ENCODE results near the gene FAM78B. TPM values are rescaled to one million over a fixed set of nuclear protein-coding genes. Genes with fewer than 3 reads are reported as not detected.

The FAM78B gene
- total and polyA plus RNA-seq, 4 donors, result 0.30 to 1.4 (median 0.46) TPM

- Histone ChIP-seq H3K9ac (ENCODE audit: insufficient read depth in 1 of 2, low read length in 2 of 2) (no peak overlapping the region), H3K27ac (ENCODE audit: low read depth in 1 of 2, low read length in 1 of 2) (no peak overlapping the region), H3K27me3 (ENCODE audit: control insufficient read depth in 3 of 3, insufficient read depth in 3 of 3, low read length in 2 of 3) (no peaks in the 10 kb centered on the region), H3K4me1 (ENCODE audit: control insufficient read depth in 5 of 5, insufficient read depth in 5 of 5, low read length in 5 of 5) (no peaks in the 10 kb centered on the region), H3K9me3 (ENCODE audit: control insufficient read depth in 4 of 4, insufficient read depth in 3 of 4, low read length in 3 of 4) (no peaks in the 10 kb centered on the region), H3K4me3 (no peak overlapping the region), H3K36me3 (ENCODE audit: control insufficient read depth in 4 of 4, insufficient read depth in 4 of 4, low read length in 4 of 4) (no peaks in the 10 kb centered on the region)
- no peak for DNase-seq
- WGBS, 2 donors, result 31 to 46% methylated on average over 1 of the region's 1 CpG
- TF ChIP-seq CTCF (IDR thresholded peaks at IDR 0.05; ENCODE audit: control extremely low read depth, extremely low read depth), result no peak
- ATAC-seq (ENCODE audit: insufficient read depth, low FRiP score), result no peak
Measured at GRCh38 chr1:166197597-166197996, 30.8 kb upstream of the FAM78B start.

- Histone ChIP-seq H3K9ac (ENCODE audit: insufficient read depth in 1 of 2, low read length in 2 of 2) (no peak overlapping the region), H3K27ac (ENCODE audit: low read depth in 1 of 2, low read length in 1 of 2) (no peak overlapping the region), H3K4me3 (no peak overlapping the region), H3K9me3 (ENCODE audit: control insufficient read depth in 4 of 4, insufficient read depth in 3 of 4, low read length in 3 of 4) (no peaks in the 10 kb centered on the region), H3K27me3 (ENCODE audit: control insufficient read depth in 3 of 3, insufficient read depth in 3 of 3, low read length in 2 of 3) (no peaks in the 10 kb centered on the region), H3K36me3 (ENCODE audit: control insufficient read depth in 4 of 4, insufficient read depth in 4 of 4, low read length in 4 of 4) (no peaks in the 10 kb centered on the region), H3K4me1 (ENCODE audit: control insufficient read depth in 5 of 5, insufficient read depth in 5 of 5, low read length in 5 of 5) (no peaks in the 10 kb centered on the region)
- WGBS, 2 donors, result 41 to 94% methylated on average over 1 of the region's 1 CpG
- ATAC-seq (ENCODE audit: insufficient read depth, low FRiP score), result no peak
- no peak for DNase-seq
- no peak for TF ChIP-seq CTCF (IDR thresholded peaks at IDR 0.05; ENCODE audit: control extremely low read depth, extremely low read depth)
Measured at GRCh38 chr1:166197141-166197540, 30.3 kb upstream of the FAM78B start.

- TF ChIP-seq CTCF (IDR thresholded peaks at IDR 0.05; ENCODE audit: control extremely low read depth, extremely low read depth), result no peak
- DNase-seq, result peak in 1 of 3 donors; percentile 9
- no peak overlapping the region for H3K9ac ChIP-seq (ENCODE audit: insufficient read depth in 1 of 2, low read length in 2 of 2)
- H3K4me3 ChIP-seq, result no peak overlapping the region
- WGBS, 2 donors, result 55 to 57% methylated on average over 5 of the region's 5 CpGs
- H3K4me1 ChIP-seq (ENCODE audit: control insufficient read depth in 5 of 5, insufficient read depth in 5 of 5, low read length in 5 of 5), result no peaks in the 10 kb centered on the region
- H3K27me3 ChIP-seq (ENCODE audit: control insufficient read depth in 3 of 3, insufficient read depth in 3 of 3, low read length in 2 of 3), result no peaks in the 10 kb centered on the region
- H3K9me3 ChIP-seq (ENCODE audit: control insufficient read depth in 4 of 4, insufficient read depth in 3 of 4, low read length in 3 of 4), result no peaks in the 10 kb centered on the region
- no peak overlapping the region for H3K27ac ChIP-seq (ENCODE audit: low read depth in 1 of 2, low read length in 1 of 2)
- H3K36me3 ChIP-seq (ENCODE audit: control insufficient read depth in 4 of 4, insufficient read depth in 4 of 4, low read length in 4 of 4), result no peaks in the 10 kb centered on the region
- no peak for ATAC-seq (ENCODE audit: insufficient read depth, low FRiP score)
Measured at GRCh38 chr1:166193057-166193698, 26.4 kb upstream of the FAM78B start.

GRCh38 chr1:166190400-166190799 is 23.6 kb upstream of the FAM78B start:
- DNase-seq, result no peak
- Histone ChIP-seq H3K27me3 (ENCODE audit: control insufficient read depth in 3 of 3, insufficient read depth in 3 of 3, low read length in 2 of 3) (no peaks in the 10 kb centered on the region), H3K4me1 (ENCODE audit: control insufficient read depth in 5 of 5, insufficient read depth in 5 of 5, low read length in 5 of 5) (no peaks in the 10 kb centered on the region), H3K36me3 (ENCODE audit: control insufficient read depth in 4 of 4, insufficient read depth in 4 of 4, low read length in 4 of 4) (no peaks in the 10 kb centered on the region), H3K27ac (ENCODE audit: low read depth in 1 of 2, low read length in 1 of 2) (no peak overlapping the region), H3K9me3 (ENCODE audit: control insufficient read depth in 4 of 4, insufficient read depth in 3 of 4, low read length in 3 of 4) (no peaks in the 10 kb centered on the region), H3K4me3 (no peak overlapping the region), H3K9ac (ENCODE audit: insufficient read depth in 1 of 2, low read length in 2 of 2) (no peak overlapping the region)
- no peak for ATAC-seq (ENCODE audit: insufficient read depth, low FRiP score)
- 49 to 54% methylated on average over 4 of the region's 4 CpGs for WGBS, 2 donors
- TF ChIP-seq CTCF (IDR thresholded peaks at IDR 0.05; ENCODE audit: control extremely low read depth, extremely low read depth), result no peak
